ENCODE data around the gene PSKH1.

DNA sequence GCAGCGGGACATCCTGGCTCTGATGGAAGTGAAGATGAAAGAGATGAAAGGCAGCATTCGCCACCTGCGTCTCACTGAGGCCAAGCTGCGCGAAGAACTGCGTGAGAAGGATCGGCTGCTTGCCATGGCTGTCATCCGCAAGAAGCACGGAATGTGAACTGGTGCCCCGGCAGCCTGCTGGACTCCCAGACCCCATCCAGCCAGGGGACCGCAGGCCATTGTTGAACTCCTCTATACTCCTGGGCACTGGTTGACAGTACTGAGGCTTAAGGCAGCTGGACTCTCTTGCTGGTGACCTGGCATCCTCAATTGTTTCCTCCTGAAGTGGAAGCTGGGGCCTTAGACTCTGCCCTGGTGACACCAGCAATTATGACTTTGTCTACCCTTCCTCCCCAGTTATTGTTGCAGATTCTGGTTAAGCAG is 49.7 kb upstream of the PSKH1 start:
- TF ChIP-seq CTCF (IDR thresholded peaks at IDR 0.05; ENCODE audit: low read depth, low read length, poor library complexity, severe bottlenecking) = no peak
- no peak for TF ChIP-seq EZH2phosphoT487 (IDR thresholded peaks at IDR 0.05; ENCODE audit: borderline replicate concordance, low read length)

All from DOHH2 (cell line).